ENCODE measurements around the gene S100A9. TPM values are rescaled to one million over a fixed set of nuclear protein-coding genes. Genes with fewer than 3 reads are reported as not detected.

The S100A9 gene
- total and polyA plus RNA-seq, 2 of the 4 experiments (the other 2 are of a cell fraction): not detected

- POLR2A ChIA-PET (ENCODE audit: unreplicated experiment): no interaction called here
- no peak overlapping the region for H3K56ac ChIP-seq (ENCODE audit: extremely low read depth, insufficient read depth, low read length)
- H3K4me1 ChIP-seq (ENCODE audit: control insufficient read depth, insufficient read depth, low read length): no peaks in the 10 kb centered on the region
- BruUV-seq (replicated peaks): no TSS peak
- no peaks in the 10 kb centered on the region for H3K27me3 ChIP-seq (ENCODE audit: control insufficient read depth, insufficient read depth, low read length)
- no peak overlapping the region for H3K23ac ChIP-seq (ENCODE audit: low read depth, low read length)
- no peaks in the 10 kb centered on the region for H3K79me1 ChIP-seq (ENCODE audit: low read depth in 1 of 2, low read length in 2 of 2)
- no peak overlapping the region for H3K14ac ChIP-seq (replicated peaks; ENCODE audit: low read depth, low read length)
- H3K36me3 ChIP-seq (ENCODE audit: control insufficient read depth, insufficient read depth, low read length): no peaks in the 10 kb centered on the region
- H3K9ac ChIP-seq (ENCODE audit: low read depth, low read length): no peak overlapping the region
- intact Hi-C loops (cut with micrococcal nuclease) (no loop called here), dilution Hi-C loops (cut with HindIII; ENCODE audit: low sequenced_read_pairs, unreplicated experiment) (no loop called here), in situ Hi-C loops (cut with MboI; ENCODE audit: low sequenced_read_pairs) (no loop called here)
- H2BK5ac ChIP-seq (ENCODE audit: low read depth, low read length, poor library complexity, severe bottlenecking): no peak overlapping the region
- DNase-seq (no peak), ATAC-seq (ENCODE audit: low read depth) (no peak)
- TF ChIP-seq, protein P1, sequence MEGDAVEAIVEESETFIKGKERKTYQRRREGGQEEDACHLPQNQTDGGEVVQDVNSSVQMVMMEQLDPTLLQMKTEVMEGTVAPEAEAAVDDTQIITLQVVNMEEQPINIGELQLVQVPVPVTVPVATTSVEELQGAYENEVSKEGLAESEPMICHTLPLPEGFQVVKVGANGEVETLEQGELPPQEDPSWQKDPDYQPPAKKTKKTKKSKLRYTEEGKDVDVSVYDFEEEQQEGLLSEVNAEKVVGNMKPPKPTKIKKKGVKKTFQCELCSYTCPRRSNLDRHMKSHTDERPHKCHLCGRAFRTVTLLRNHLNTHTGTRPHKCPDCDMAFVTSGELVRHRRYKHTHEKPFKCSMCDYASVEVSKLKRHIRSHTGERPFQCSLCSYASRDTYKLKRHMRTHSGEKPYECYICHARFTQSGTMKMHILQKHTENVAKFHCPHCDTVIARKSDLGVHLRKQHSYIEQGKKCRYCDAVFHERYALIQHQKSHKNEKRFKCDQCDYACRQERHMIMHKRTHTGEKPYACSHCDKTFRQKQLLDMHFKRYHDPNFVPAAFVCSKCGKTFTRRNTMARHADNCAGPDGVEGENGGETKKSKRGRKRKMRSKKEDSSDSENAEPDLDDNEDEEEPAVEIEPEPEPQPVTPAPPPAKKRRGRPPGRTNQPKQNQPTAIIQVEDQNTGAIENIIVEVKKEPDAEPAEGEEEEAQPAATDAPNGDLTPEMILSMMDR (conservative IDR thresholded peaks at IDR 0.05; ENCODE audit: low read depth, low read length): no peak
- no peak for TF ChIP-seq RFX5 (IDR thresholded peaks at IDR 0.05; ENCODE audit: low read depth, low read length)
- no peak for TF ChIP-seq MAFK (IDR thresholded peaks at IDR 0.05; ENCODE audit: low read depth, low read length)
- TF ChIP-seq CHD1 (IDR thresholded peaks at IDR 0.05; ENCODE audit: low read depth, low read length): no peak
- TF ChIP-seq RAD21 (IDR thresholded peaks at IDR 0.05; ENCODE audit: low read length): no peak
- TF ChIP-seq NFE2L2 (IDR thresholded peaks at IDR 0.05; ENCODE audit: low read depth, low read length): no peak
- TF ChIP-seq SMC3 (IDR thresholded peaks at IDR 0.05; ENCODE audit: low read depth, low read length): no peak
- H3K9me3 ChIP-seq (ENCODE audit: control insufficient read depth, insufficient read depth, low read length): no peaks in the 10 kb centered on the region
- CTCF ChIA-PET: no interaction called here
- no CpG with 5 or more reads among the region's 2 CpGs for WGBS, 2 experiments (ENCODE audit: extremely low coverage in 2 of 2, insufficient read length in 1 of 2)
- peak overlapping the region; percentile 5 for H2AFZ ChIP-seq (replicated peaks; ENCODE audit: low read length, poor library complexity)
- no peaks in the 10 kb centered on the region for H3K9me1 ChIP-seq (ENCODE audit: insufficient read depth, low read length)
- H2AK5ac ChIP-seq (ENCODE audit: low read depth, low read length): no peak overlapping the region
- H3K4ac ChIP-seq (ENCODE audit: low read depth, low read length): no peak overlapping the region
- no peak overlapping the region for H3K4me3 ChIP-seq (ENCODE audit: insufficient read depth, low read depth, low read length)
- no peak overlapping the region for H2BK15ac ChIP-seq (ENCODE audit: low read depth, low read length)
- no peak overlapping the region for H2AK9ac ChIP-seq (replicated peaks; ENCODE audit: low read depth, low read length, poor library complexity)
- no peaks in the 10 kb centered on the region for H4K20me1 ChIP-seq (ENCODE audit: insufficient read depth, low read length)
- no peak overlapping the region for H3K4me2 ChIP-seq (ENCODE audit: low read depth, low read length)
- no peak overlapping the region for H4K91ac ChIP-seq (ENCODE audit: insufficient read depth, low read depth, low read length)
- H3K27ac ChIP-seq (ENCODE audit: insufficient read depth, low read length): no peak overlapping the region
- no peak overlapping the region for H3K18ac ChIP-seq (ENCODE audit: low read depth, low read length)
- H2BK20ac ChIP-seq (ENCODE audit: low read depth, low read length): no peak overlapping the region
- H4K5ac ChIP-seq (ENCODE audit: low read depth, low read length): no peak overlapping the region
- H4K8ac ChIP-seq (ENCODE audit: low read depth in 2 of 2, low read length in 2 of 2): no peak overlapping the region
- H2BK120ac ChIP-seq (ENCODE audit: low read depth, low read length): no peak overlapping the region
Observed at GRCh38 chr1:153309441-153309840, 48.2 kb upstream of the S100A9 start.
